ENCODE results near the gene AMBRA1.

- TF ChIP-seq ZC3H10 (CRISPR knock-in tag; IDR thresholded peaks at IDR 0.05) (no peak), ZFP30 (CRISPR knock-in tag; IDR thresholded peaks at IDR 0.05) (no peak), ESRRG (CRISPR knock-in tag; IDR thresholded peaks at IDR 0.05) (no peak)
Observed at GRCh38 chr11:46397526-46397925, 196.3 kb downstream of the AMBRA1 start.

All from SK-N-SH treated with all-trans-retinoic acid at 6 μM for 48 hours (cell line).